Naive thymus-derived CD8-positive, alpha-beta T cell (primary cell): ENCODE data around the gene PALLD. TPM values are rescaled to one million over a fixed set of nuclear protein-coding genes. Genes with fewer than 3 reads are reported as not detected.

Experiments used
- ATAC-seq, 2 donors: fragments of 150-1000 bp; cut with Tn5 transposase in 1 of 2; sonication (Bioruptor Pico), chemical (Tn5 transposase) in 1 of 2; 1 replicate in 1 of 2; 2 replicates in 1 of 2; pipeline ENCODE4 v1.10.0; 2021; ENCODE audit warnings: mild to moderate bottlenecking in 2 of 2, moderate library complexity in 2 of 2
- POLR2A ChIA-PET: fragments of 350-600 bp; sonication (Branson Sonifier 250); formaldehyde crosslinking; loops from one replicate; lab custom pipeline; 2021; ENCODE audit warnings: antibody characterized with exemption; lab: Charles Lee
- DNase-seq, 10 donors: peaks; one replicate each; pipeline versions ENCODE4 v3.0.0 to v3.0.0-alpha.2; 2020 to 2022
- H3K27ac Mint-ChIP-seq, 10 donors: one replicate each; pipeline ENCODE4 v1.8.0; 2020 to 2022; ENCODE audit warnings: mild to moderate bottlenecking in 10 of 10, mixed read lengths in 10 of 10, moderate library complexity in 4 of 10, inconsistent platforms in 1 of 10
- H3K27me3 Mint-ChIP-seq, 5 donors: one replicate each; pipeline ENCODE4 v1.8.0; 2021 to 2022; ENCODE audit warnings: mixed read lengths in 5 of 5
- H3K36me3 Mint-ChIP-seq, 3 donors: one replicate each; pipeline ENCODE4 v1.8.0; 2020 to 2022; ENCODE audit warnings: mixed read lengths in 3 of 3, mild to moderate bottlenecking in 2 of 3, inconsistent platforms in 1 of 3
- H3K4me1 Mint-ChIP-seq, 4 donors: one replicate each; pipeline ENCODE4 v1.8.0; 2021 to 2022; ENCODE audit warnings: mixed read lengths in 4 of 4
- H3K4me3 Mint-ChIP-seq, 10 donors: one replicate each; pipeline ENCODE4 v1.8.0; 2020 to 2022; ENCODE audit warnings: mild to moderate bottlenecking in 10 of 10, mixed read lengths in 10 of 10, moderate library complexity in 6 of 10, inconsistent platforms in 1 of 10
- H3K9me3 Mint-ChIP-seq, 9 donors: one replicate each; pipeline ENCODE4 v1.8.0; 2020 to 2022; ENCODE audit warnings: mixed read lengths in 9 of 9, mild to moderate bottlenecking in 3 of 9, inconsistent platforms in 1 of 9, moderate library complexity in 1 of 9
- polyA plus RNA-seq, 3 donors: library from polyadenylated mRNA; unstranded; fragments of 300-500 nt; fragmentation: Illumina TruSeq; gene quantifications; one replicate each; pipeline ENCODE4 v1.2.3, GENCODE V29; 2021
- total RNA-seq, 8 experiments: library from RNA in 2 of 8; stranded (reverse) in 2 of 8; gene quantifications; one replicate each; pipeline ENCODE4 v1.2.3 and lab custom pipeline; 2021 to 2026

Gene PALLD
- total and polyA plus RNA-seq, 5 experiments from 2014 or later = 0.08 to 0.34 (median 0.32) TPM; not detected in 2

GRCh38 chr4:168863719-168864647, 367.1 kb downstream of the PALLD start:
- Mint-ChIP-seq H3K36me3 (no peaks in the 10 kb centered on the region), H3K27ac (no peak overlapping the region), H3K9me3 (no peaks in the 10 kb centered on the region), H3K4me3 (no peak overlapping the region), H3K4me1 (no peaks in the 10 kb centered on the region), H3K27me3 (peaks cover 0 to 4% (median 0%) of the 10 kb centered on the region in 5 donors)
- DNase-seq (no peak), ATAC-seq (no peak)
- POLR2A ChIA-PET = no interaction called here

GRCh38 chr4:168864821-168865541, 368.1 kb downstream of the PALLD start:
- Mint-ChIP-seq H3K9me3 (no peaks in the 10 kb centered on the region), H3K4me1 (no peaks in the 10 kb centered on the region), H3K27me3 (peaks cover 0 to 8% (median 2%) of the 10 kb centered on the region in 5 donors), H3K36me3 (no peaks in the 10 kb centered on the region), H3K27ac (no peak overlapping the region), H3K4me3 (no peak overlapping the region)
- ATAC-seq (no peak), DNase-seq (no peak)
- POLR2A ChIA-PET = no interaction called here

- Mint-ChIP-seq H3K36me3 (no peaks in the 10 kb centered on the region), H3K4me3 (no peak overlapping the region)
These were observed 369.0 kb downstream of the PALLD start for GRCh38 chr4:168865854-168866253.

GRCh38 chr4:168866635-168867034, 369.8 kb downstream of the PALLD start:
- Mint-ChIP-seq H3K27me3 (peaks cover 0 to 8% (median 2%) of the 10 kb centered on the region in 5 donors), H3K27ac (no peak overlapping the region), H3K4me1 (no peaks in the 10 kb centered on the region), H3K36me3 (no peaks in the 10 kb centered on the region), H3K9me3 (no peaks in the 10 kb centered on the region), H3K4me3 (no peak overlapping the region)
- ATAC-seq = no peak
- no peak for DNase-seq
- POLR2A ChIA-PET = interaction anchor here (0.6 kb wide), 1 partner anchor 48 kb away, joined by 4 read pairs; no protein-coding TSS in a partner anchor

More at GRCh38 chr4:168865854-168866253, 369.0 kb downstream of the PALLD start:
- ATAC-seq (no peak), DNase-seq (no peak)
- Mint-ChIP-seq H3K9me3 (no peaks in the 10 kb centered on the region), H3K27ac (no peak overlapping the region), H3K4me1 (no peaks in the 10 kb centered on the region), H3K27me3 (peaks cover 0 to 8% (median 2%) of the 10 kb centered on the region in 5 donors)
- POLR2A ChIA-PET = interaction anchor here (0.6 kb wide), 1 partner anchor 47 kb away, joined by 4 read pairs; no protein-coding TSS in a partner anchor

GRCh38 chr4:168867128-168867527, 370.3 kb downstream of the PALLD start:
- no peak overlapping the region for H3K4me3 Mint-ChIP-seq
- H3K4me1 Mint-ChIP-seq = no peaks in the 10 kb centered on the region
- DNase-seq = no peak
- H3K27ac Mint-ChIP-seq = no peak overlapping the region
- H3K27me3 Mint-ChIP-seq = peaks cover 0 to 8% (median 4%) of the 10 kb centered on the region in 5 donors
- ATAC-seq = no peak
- H3K9me3 Mint-ChIP-seq = no peaks in the 10 kb centered on the region
- POLR2A ChIA-PET = no interaction called here
- H3K36me3 Mint-ChIP-seq = no peaks in the 10 kb centered on the region

GRCh38 chr4:168868044-168868781, 371.4 kb downstream of the PALLD start:
- ATAC-seq = no peak
- H3K36me3 Mint-ChIP-seq = no peaks in the 10 kb centered on the region
- no peak overlapping the region for H3K27ac Mint-ChIP-seq

GRCh38 chr4:168868802-168869201, 371.9 kb downstream of the PALLD start:
- no peaks in the 10 kb centered on the region for H3K4me1 Mint-ChIP-seq
- H3K9me3 Mint-ChIP-seq = no peaks in the 10 kb centered on the region
- H3K36me3 Mint-ChIP-seq = no peaks in the 10 kb centered on the region
- no peak for DNase-seq
- peaks cover 2 to 10% (median 8%) of the 10 kb centered on the region in 5 donors for H3K27me3 Mint-ChIP-seq
- no peak for ATAC-seq
- H3K4me3 Mint-ChIP-seq = no peak overlapping the region
- POLR2A ChIA-PET = no interaction called here
- H3K27ac Mint-ChIP-seq = no peak overlapping the region

More at GRCh38 chr4:168868044-168868781, 371.4 kb downstream of the PALLD start:
- peaks cover 0 to 8% (median 5%) of the 10 kb centered on the region in 5 donors for H3K27me3 Mint-ChIP-seq
- no peak overlapping the region for H3K4me3 Mint-ChIP-seq
- H3K9me3 Mint-ChIP-seq = no peaks in the 10 kb centered on the region
- no peak for DNase-seq
- no peaks in the 10 kb centered on the region for H3K4me1 Mint-ChIP-seq
- POLR2A ChIA-PET = no interaction called here

- Mint-ChIP-seq H3K9me3 (no peaks in the 10 kb centered on the region), H3K36me3 (no peaks in the 10 kb centered on the region), H3K27me3 (peaks cover 9 to 18% (median 14%) of the 10 kb centered on the region in 5 donors), H3K4me3 (no peak overlapping the region), H3K4me1 (no peaks in the 10 kb centered on the region), H3K27ac (no peak overlapping the region)
- no peak for DNase-seq
- no peak for ATAC-seq
- POLR2A ChIA-PET = no interaction called here
These were observed 373.2 kb downstream of the PALLD start for GRCh38 chr4:168870004-168870403.

- H3K36me3 Mint-ChIP-seq = no peaks in the 10 kb centered on the region
- H3K27ac Mint-ChIP-seq = no peak overlapping the region
- DNase-seq = no peak
- no peak for ATAC-seq
- peaks cover 24 to 30% (median 26%) of the 10 kb centered on the region in 5 donors for H3K27me3 Mint-ChIP-seq
- POLR2A ChIA-PET = no interaction called here
- no peak overlapping the region for H3K4me3 Mint-ChIP-seq
- H3K9me3 Mint-ChIP-seq = peaks cover 0 to 3% (median 0%) of the 10 kb centered on the region in 9 donors
- no peaks in the 10 kb centered on the region for H3K4me1 Mint-ChIP-seq
These were observed 374.8 kb downstream of the PALLD start for GRCh38 chr4:168871632-168872031.

- peaks cover 0 to 3% (median 0%) of the 10 kb centered on the region in 9 donors for H3K9me3 Mint-ChIP-seq
- POLR2A ChIA-PET = no interaction called here
- DNase-seq = no peak
These were observed 377.2 kb downstream of the PALLD start for GRCh38 chr4:168874083-168874482.

GRCh38 chr4:168876106-168876505, 379.3 kb downstream of the PALLD start:
- Mint-ChIP-seq H3K27ac (no peak overlapping the region), H3K4me1 (peaks cover 4 to 32% (median 7%) of the 10 kb centered on the region in 4 donors), H3K9me3 (peaks cover 0 to 3% (median 0%) of the 10 kb centered on the region in 9 donors), H3K36me3 (peaks cover 0 to 2% (median 0%) of the 10 kb centered on the region in 3 donors), H3K27me3 (peaks cover 39 to 72% (median 52%) of the 10 kb centered on the region in 5 donors), H3K4me3 (peak overlapping the region in 3 of 10 donors; percentile 0 to 30 (median 2))
- DNase-seq = no peak
- POLR2A ChIA-PET = no interaction called here
- no peak for ATAC-seq

More at GRCh38 chr4:168874083-168874482, 377.2 kb downstream of the PALLD start:
- H3K27ac Mint-ChIP-seq = no peak overlapping the region
- no peak for ATAC-seq
- H3K36me3 Mint-ChIP-seq = peaks cover 0 to 2% (median 0%) of the 10 kb centered on the region in 3 donors
- no peak overlapping the region for H3K4me3 Mint-ChIP-seq
- H3K4me1 Mint-ChIP-seq = peaks cover 4 to 15% (median 7%) of the 10 kb centered on the region in 4 donors
- H3K27me3 Mint-ChIP-seq = peaks cover 31 to 52% (median 38%) of the 10 kb centered on the region in 5 donors
